Memory B cell (primary cell): Measurements from ENCODE around the gene NEURL2.

Experiments used
- ATAC-seq: fragments of 150-1000 bp; cut with Tn5 transposase; 2 replicates; pipeline ENCODE4 v1.10.0; 2021; ENCODE audit warnings: low read depth, mild to moderate bottlenecking, moderate library complexity
- DNase-seq, 2 donors: peaks; one replicate each; pipeline ENCODE4 v3.0.0; 2022; ENCODE audit warnings: low spot score in 2 of 2
- H3K27ac Mint-ChIP-seq: one replicate; pipeline ENCODE4 v1.8.0; 2022; ENCODE audit warnings: mild to moderate bottlenecking, moderate library complexity, mixed read lengths
- H3K27me3 Mint-ChIP-seq: one replicate; pipeline ENCODE4 v1.8.0; 2022; ENCODE audit warnings: mixed read lengths
- H3K36me3 Mint-ChIP-seq: one replicate; pipeline ENCODE4 v1.8.0; 2022; ENCODE audit warnings: mild to moderate bottlenecking, mixed read lengths
- H3K4me1 Mint-ChIP-seq: one replicate; pipeline ENCODE4 v1.8.0; 2022; ENCODE audit warnings: mixed read lengths
- H3K4me3 Mint-ChIP-seq: one replicate; pipeline ENCODE4 v1.8.0; 2022; ENCODE audit warnings: mild to moderate bottlenecking, moderate library complexity, mixed read lengths
- H3K9me3 Mint-ChIP-seq: one replicate; pipeline ENCODE4 v1.8.0; 2022; ENCODE audit warnings: mixed read lengths

Gene NEURL2

GRCh38 chr20:45898285-45898684, 7.3 kb upstream of the NEURL2 start:
- H3K4me3 Mint-ChIP-seq: no peak overlapping the region
- DNase-seq: no peak
- H3K27me3 Mint-ChIP-seq: no peaks in the 10 kb centered on the region
- no peak for ATAC-seq
- H3K4me1 Mint-ChIP-seq: peaks cover 10% of the 10 kb centered on the region
- H3K36me3 Mint-ChIP-seq: peaks cover 16% of the 10 kb centered on the region
- no peaks in the 10 kb centered on the region for H3K9me3 Mint-ChIP-seq
- H3K27ac Mint-ChIP-seq: no peak overlapping the region

GRCh38 chr20:45897692-45898091, 6.7 kb upstream of the NEURL2 start:
- Mint-ChIP-seq H3K9me3 (no peaks in the 10 kb centered on the region), H3K36me3 (peaks cover 17% of the 10 kb centered on the region), H3K27ac (no peak overlapping the region), H3K4me3 (no peak overlapping the region), H3K4me1 (peaks cover 11% of the 10 kb centered on the region), H3K27me3 (no peaks in the 10 kb centered on the region)
- DNase-seq: no peak
- ATAC-seq: no peak

GRCh38 chr20:45897289-45897688, 6.3 kb upstream of the NEURL2 start:
- H3K27me3 Mint-ChIP-seq: no peaks in the 10 kb centered on the region
- H3K4me3 Mint-ChIP-seq: no peak overlapping the region
- peaks cover 13% of the 10 kb centered on the region for H3K4me1 Mint-ChIP-seq
- no peak overlapping the region for H3K27ac Mint-ChIP-seq
- no peak for ATAC-seq
- no peak for DNase-seq
- no peaks in the 10 kb centered on the region for H3K9me3 Mint-ChIP-seq
- H3K36me3 Mint-ChIP-seq: peaks cover 17% of the 10 kb centered on the region

- Mint-ChIP-seq H3K4me1 (peaks cover 18% of the 10 kb centered on the region), H3K36me3 (peaks cover 17% of the 10 kb centered on the region), H3K9me3 (no peaks in the 10 kb centered on the region), H3K4me3 (no peak overlapping the region), H3K27me3 (no peaks in the 10 kb centered on the region), H3K27ac (no peak overlapping the region)
- ATAC-seq (no peak), DNase-seq (no peak)
Measured at GRCh38 chr20:45896641-45897161, 5.7 kb upstream of the NEURL2 start.

GRCh38 chr20:45894797-45895196, 3.8 kb upstream of the NEURL2 start:
- no peak for ATAC-seq
- Mint-ChIP-seq H3K36me3 (peaks cover 17% of the 10 kb centered on the region), H3K4me1 (peaks cover 25% of the 10 kb centered on the region), H3K27me3 (no peaks in the 10 kb centered on the region), H3K4me3 (no peak overlapping the region), H3K27ac (no peak overlapping the region), H3K9me3 (no peaks in the 10 kb centered on the region)
- DNase-seq: no peak

GRCh38 chr20:45893831-45894230, 2.8 kb upstream of the NEURL2 start:
- Mint-ChIP-seq H3K36me3 (peaks cover 14% of the 10 kb centered on the region), H3K4me1 (peaks cover 25% of the 10 kb centered on the region), H3K27me3 (no peaks in the 10 kb centered on the region), H3K27ac (peak overlapping the region; percentile 53), H3K9me3 (no peaks in the 10 kb centered on the region), H3K4me3 (no peak overlapping the region)
- DNase-seq: no peak
- ATAC-seq: no peak

- peak; percentile 21 for ATAC-seq
- peak overlapping the region; percentile 93 for H3K4me3 Mint-ChIP-seq
- peak overlapping the region; percentile 91 for H3K27ac Mint-ChIP-seq
Measured at GRCh38 chr20:45892828-45893500, 2.0 kb upstream of the NEURL2 start.

GRCh38 chr20:45892049-45892825, 1.2 kb upstream of the NEURL2 start:
- Mint-ChIP-seq H3K27me3 (no peaks in the 10 kb centered on the region), H3K27ac (peak overlapping the region; percentile 91), H3K4me1 (peaks cover 25% of the 10 kb centered on the region), H3K9me3 (no peaks in the 10 kb centered on the region), H3K36me3 (peaks cover 8% of the 10 kb centered on the region), H3K4me3 (peak overlapping the region; percentile 93)
- ATAC-seq (no peak), DNase-seq (no peak)

More at GRCh38 chr20:45892828-45893500, 2.0 kb upstream of the NEURL2 start:
- no peak for DNase-seq
- no peaks in the 10 kb centered on the region for H3K27me3 Mint-ChIP-seq
- no peaks in the 10 kb centered on the region for H3K9me3 Mint-ChIP-seq
- H3K4me1 Mint-ChIP-seq: peaks cover 25% of the 10 kb centered on the region
- H3K36me3 Mint-ChIP-seq: peaks cover 11% of the 10 kb centered on the region

- H3K27me3 Mint-ChIP-seq: no peaks in the 10 kb centered on the region
- ATAC-seq: peak; percentile 23
- H3K9me3 Mint-ChIP-seq: no peaks in the 10 kb centered on the region
- peak overlapping the region; percentile 93 for H3K4me3 Mint-ChIP-seq
- H3K36me3 Mint-ChIP-seq: peaks cover 4% of the 10 kb centered on the region
- peak in 1 of 2 donors; percentile 50 for DNase-seq
- peak overlapping the region; percentile 91 for H3K27ac Mint-ChIP-seq
- H3K4me1 Mint-ChIP-seq: peaks cover 25% of the 10 kb centered on the region
Measured at GRCh38 chr20:45890077-45890984, 677 bp downstream of the NEURL2 start.

- no peaks in the 10 kb centered on the region for H3K27me3 Mint-ChIP-seq
- ATAC-seq (no peak), DNase-seq (no peak)
- H3K4me1 Mint-ChIP-seq: peaks cover 27% of the 10 kb centered on the region
- H3K36me3 Mint-ChIP-seq: peaks cover 4% of the 10 kb centered on the region
- no peaks in the 10 kb centered on the region for H3K9me3 Mint-ChIP-seq
- H3K27ac Mint-ChIP-seq: no peak overlapping the region
- no peak overlapping the region for H3K4me3 Mint-ChIP-seq
Measured at GRCh38 chr20:45888681-45889080, 2.3 kb downstream of the NEURL2 start.

GRCh38 chr20:45887346-45887715, 3.7 kb downstream of the NEURL2 start, which contains the start of gene SPATA25:
Gene SPATA25, minus strand, starts transcription at chr20:45887622. Its CDS starts 32 bp downstream, at chr20:45887590.
- no peaks in the 10 kb centered on the region for H3K27me3 Mint-ChIP-seq
- no peaks in the 10 kb centered on the region for H3K9me3 Mint-ChIP-seq
- H3K4me1 Mint-ChIP-seq: peaks cover 27% of the 10 kb centered on the region
- H3K27ac Mint-ChIP-seq: no peak within 1 kb of the TSS
- peaks cover 3% of the 10 kb centered on the region for H3K36me3 Mint-ChIP-seq
- no peak for ATAC-seq
- DNase-seq: no peak
- no peak within 1 kb of the TSS for H3K4me3 Mint-ChIP-seq

- H3K4me3 Mint-ChIP-seq: no peak overlapping the region
Measured at GRCh38 chr20:45886590-45887345, 4.2 kb downstream of the NEURL2 start.

GRCh38 chr20:45883100-45883469, 7.9 kb downstream of the NEURL2 start:
- DNase-seq (no peak), ATAC-seq (no peak)
- Mint-ChIP-seq H3K27me3 (no peaks in the 10 kb centered on the region), H3K27ac (no peak overlapping the region), H3K4me1 (peaks cover 24% of the 10 kb centered on the region), H3K4me3 (no peak overlapping the region), H3K9me3 (no peaks in the 10 kb centered on the region), H3K36me3 (peaks cover 3% of the 10 kb centered on the region)

More at GRCh38 chr20:45886590-45887345, 4.2 kb downstream of the NEURL2 start:
- Mint-ChIP-seq H3K27me3 (no peaks in the 10 kb centered on the region), H3K36me3 (peaks cover 3% of the 10 kb centered on the region), H3K4me1 (peaks cover 25% of the 10 kb centered on the region), H3K27ac (no peak overlapping the region), H3K9me3 (no peaks in the 10 kb centered on the region)
- no peak for ATAC-seq
- DNase-seq: no peak
